Tibial nerve (tissue), 4 donors: ENCODE data around the gene PHLPP1. TPM values are rescaled to one million over a fixed set of nuclear protein-coding genes. Genes with fewer than 3 reads are reported as not detected.

Source experiments
- DNase-seq, 2 donors: peaks; one replicate each; pipeline ENCODE4 v3.0.0-alpha.2; 2019; ENCODE audit warnings: low spot score in 2 of 2
- H3K27ac ChIP-seq, 4 donors: fragments of 200-600 bp; sonication (generic) in 3 of 4; one replicate each; pipeline ENCODE4 v1.5.1; 2017 to 2019; ENCODE audit warnings: mild to moderate bottlenecking in 1 of 4
- H3K27me3 ChIP-seq, 2 donors: fragments of 200-600 bp; sonication (generic) in 1 of 2; one replicate each; pipeline versions ENCODE4 v1.5.1 to v1.6.0; 2017 to 2019
- H3K36me3 ChIP-seq, 3 donors: fragments of 200-600 bp; sonication (generic); one replicate each; pipeline ENCODE4 v1.5.1; 2018 to 2019
- H3K4me1 ChIP-seq, 4 donors: fragments of 200-600 bp; sonication (generic) in 3 of 4; one replicate each; pipeline ENCODE4 v1.5.1; 2017 to 2019
- H3K4me3 ChIP-seq, 4 donors: fragments of 200-600 bp; sonication (generic) in 3 of 4; one replicate each; pipeline ENCODE4 v1.5.1; 2017 to 2019; ENCODE audit warnings: mild to moderate bottlenecking in 1 of 4, moderate library complexity in 1 of 4
- H3K9me3 ChIP-seq, 4 donors: fragments of 200-600 bp; sonication (generic) in 3 of 4; one replicate each; pipeline ENCODE4 v1.5.1; 2017 to 2019
- EP300 ChIP-seq, 2 donors: sonication (generic); formaldehyde crosslinking; IDR thresholded peaks; one replicate each; pipeline ENCODE4 v1.6.1; 2017; ENCODE audit warnings: antibody characterized with exemption in 2 of 2, mild to moderate bottlenecking in 1 of 2
- POLR2A ChIP-seq, 2 donors: fragments of 450-650 bp; IDR thresholded peaks; one replicate each; pipeline ENCODE4 v1.6.1; 2017; ENCODE audit warnings: antibody characterized with exemption in 2 of 2, mild to moderate bottlenecking in 2 of 2, moderate library complexity in 2 of 2
- WGBS, 2 donors: methylation state at CpG; one replicate each; pipeline ENCODE4 v1.1.5; 2018; 5-methylcytosine and 5-hydroxymethylcytosine counted together
- total RNA-seq, 4 donors: library from RNA; depleted of rRNA; stranded (reverse); fragments of >200 nt; gene quantifications; one replicate each; pipeline ENCODE4 v1.1.0, GENCODE V29; 2016
- TF ChIP-seq, protein P1 (sequence below), 5 experiments: fragments of 200-600 bp in 3 of 5; fragments of 450-650 bp in 2 of 5; sonication (generic) in 3 of 5; IDR thresholded peaks; one replicate each; pipeline ENCODE4 v1.5.1; 2016 to 2019; ENCODE audit warnings: antibody characterized with exemption in 5 of 5, mild to moderate bottlenecking in 3 of 5, moderate library complexity in 2 of 5

Gene PHLPP1
- total RNA-seq, 4 donors from 2014 or later: 11.4 to 16.1 (median 14.5) TPM

DNA sequence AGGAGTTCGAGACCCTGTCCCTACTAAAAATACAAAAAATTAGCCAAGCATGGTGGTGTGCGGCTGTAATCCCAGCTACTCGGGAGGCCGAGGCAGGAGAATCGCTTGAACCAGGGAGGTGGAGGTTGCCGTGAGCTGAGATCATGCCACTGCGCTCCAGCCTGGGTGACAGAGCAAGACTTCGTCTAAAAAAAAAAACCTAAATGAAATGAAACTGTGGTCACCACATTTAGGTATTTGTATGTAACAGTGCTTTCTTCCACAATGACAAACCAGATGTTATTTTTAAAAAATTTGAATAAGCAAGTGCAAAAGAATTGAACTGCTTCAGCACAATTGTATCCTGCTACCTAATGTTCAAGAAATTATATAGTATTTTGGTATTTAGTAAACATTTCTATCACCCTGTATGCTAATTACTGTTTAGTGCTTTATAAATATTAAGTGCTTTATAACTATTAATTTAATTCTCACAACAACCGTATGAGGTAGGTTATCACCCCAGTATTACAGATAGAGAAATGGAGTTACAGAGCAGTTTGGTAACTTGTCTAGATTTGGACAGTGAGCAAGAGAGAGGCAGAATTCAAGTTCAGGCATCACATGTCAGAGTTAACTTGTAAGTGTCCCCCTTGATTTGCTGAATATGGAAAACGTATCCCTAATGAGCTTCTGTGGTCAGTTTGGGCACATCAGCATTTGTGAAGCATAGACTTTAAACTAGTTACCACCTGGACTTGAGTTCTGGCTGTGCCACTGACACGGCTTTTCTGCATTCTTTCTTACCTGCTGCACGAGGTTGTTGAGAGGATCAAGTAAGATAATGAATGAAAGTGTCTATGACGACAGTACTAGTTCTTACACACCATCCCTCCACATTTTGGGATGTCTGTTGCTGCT lies 14.4 kb downstream of the PHLPP1 start:
- no peaks in the 10 kb centered on the region for H3K27me3 ChIP-seq
- TF ChIP-seq, protein P1, sequence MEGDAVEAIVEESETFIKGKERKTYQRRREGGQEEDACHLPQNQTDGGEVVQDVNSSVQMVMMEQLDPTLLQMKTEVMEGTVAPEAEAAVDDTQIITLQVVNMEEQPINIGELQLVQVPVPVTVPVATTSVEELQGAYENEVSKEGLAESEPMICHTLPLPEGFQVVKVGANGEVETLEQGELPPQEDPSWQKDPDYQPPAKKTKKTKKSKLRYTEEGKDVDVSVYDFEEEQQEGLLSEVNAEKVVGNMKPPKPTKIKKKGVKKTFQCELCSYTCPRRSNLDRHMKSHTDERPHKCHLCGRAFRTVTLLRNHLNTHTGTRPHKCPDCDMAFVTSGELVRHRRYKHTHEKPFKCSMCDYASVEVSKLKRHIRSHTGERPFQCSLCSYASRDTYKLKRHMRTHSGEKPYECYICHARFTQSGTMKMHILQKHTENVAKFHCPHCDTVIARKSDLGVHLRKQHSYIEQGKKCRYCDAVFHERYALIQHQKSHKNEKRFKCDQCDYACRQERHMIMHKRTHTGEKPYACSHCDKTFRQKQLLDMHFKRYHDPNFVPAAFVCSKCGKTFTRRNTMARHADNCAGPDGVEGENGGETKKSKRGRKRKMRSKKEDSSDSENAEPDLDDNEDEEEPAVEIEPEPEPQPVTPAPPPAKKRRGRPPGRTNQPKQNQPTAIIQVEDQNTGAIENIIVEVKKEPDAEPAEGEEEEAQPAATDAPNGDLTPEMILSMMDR (IDR thresholded peaks at IDR 0.05): no peak
- TF ChIP-seq EP300 (IDR thresholded peaks at IDR 0.05) (no peak), POLR2A (IDR thresholded peaks at IDR 0.05) (no peak)
- H3K9me3 ChIP-seq: peaks cover 0 to 16% (median 0%) of the 10 kb centered on the region in 4 donors
- H3K4me1 ChIP-seq: peaks cover 0 to 7% (median 2%) of the 10 kb centered on the region in 4 donors
- H3K36me3 ChIP-seq: peaks cover 0 to 8% (median 0%) of the 10 kb centered on the region in 3 donors
- H3K4me3 ChIP-seq: no peak overlapping the region
- H3K27ac ChIP-seq: no peak overlapping the region
- DNase-seq: no peak
- WGBS, 2 donors: 94% methylated on average over 13 of the region's 13 CpGs

DNA sequence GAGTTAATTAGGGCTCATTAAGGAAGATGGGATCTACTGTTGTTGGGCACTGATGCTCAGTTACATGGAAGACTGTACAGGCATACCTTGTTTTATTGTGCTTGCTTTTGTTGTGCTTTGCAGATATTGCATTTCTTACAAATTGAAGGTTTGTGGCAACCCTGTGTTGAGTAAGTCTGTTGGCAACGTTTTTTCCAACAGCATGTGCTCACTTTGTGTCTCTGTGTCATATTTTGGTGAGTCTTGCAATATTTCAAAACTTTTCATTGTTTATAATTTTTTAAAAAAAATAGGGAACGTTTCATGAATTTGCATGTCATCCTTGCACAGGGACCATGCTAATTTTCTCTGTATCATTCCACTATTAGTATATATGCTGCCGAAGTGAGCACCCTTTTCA lies 15.6 kb downstream of the PHLPP1 start:
- no peak overlapping the region for H3K4me3 ChIP-seq
- WGBS, 2 donors: 88 to 90% methylated on average over 3 of the region's 3 CpGs
- no peak for DNase-seq

DNA sequence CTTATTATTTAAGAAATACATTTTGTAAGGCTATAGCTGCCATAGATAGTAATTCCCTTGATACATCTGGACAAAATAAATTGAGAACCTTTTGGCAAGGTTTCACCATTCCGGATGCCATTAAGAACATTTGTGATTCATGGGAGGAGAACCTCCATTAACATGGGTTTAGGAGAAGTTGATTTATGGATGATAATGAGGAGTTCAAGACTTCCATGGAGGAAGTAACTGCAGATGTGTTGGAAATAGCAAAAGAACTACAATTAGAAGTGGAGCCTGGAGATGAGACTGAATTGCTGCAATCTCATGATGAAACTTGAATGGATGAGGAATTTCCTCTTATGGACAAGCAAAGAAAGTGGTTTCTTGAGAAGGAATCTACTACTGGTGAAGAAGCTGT lies 17.3 kb downstream of the PHLPP1 start:
- Histone ChIP-seq H3K27me3 (no peaks in the 10 kb centered on the region), H3K36me3 (peaks cover 0 to 8% (median 0%) of the 10 kb centered on the region in 3 donors), H3K27ac (no peak overlapping the region), H3K9me3 (peaks cover 0 to 16% (median 0%) of the 10 kb centered on the region in 4 donors), H3K4me3 (no peak overlapping the region), H3K4me1 (peaks cover 0 to 7% (median 0%) of the 10 kb centered on the region in 4 donors)
- TF ChIP-seq, protein P1 (IDR thresholded peaks at IDR 0.05): no peak
- TF ChIP-seq EP300 (IDR thresholded peaks at IDR 0.05) (no peak), POLR2A (IDR thresholded peaks at IDR 0.05) (no peak)
- DNase-seq: no peak
- WGBS, 2 donors: 95 to 97% methylated on average over 1 of the region's 1 CpG

More for the DNA sequence above, 15.6 kb downstream of the PHLPP1 start:
- no peak for TF ChIP-seq POLR2A (IDR thresholded peaks at IDR 0.05)
- H3K9me3 ChIP-seq: peaks cover 0 to 16% (median 0%) of the 10 kb centered on the region in 4 donors
- H3K4me1 ChIP-seq: peaks cover 0 to 7% (median 0%) of the 10 kb centered on the region in 4 donors
- H3K27ac ChIP-seq: no peak overlapping the region
- peaks cover 0 to 8% (median 0%) of the 10 kb centered on the region in 3 donors for H3K36me3 ChIP-seq
- no peaks in the 10 kb centered on the region for H3K27me3 ChIP-seq

DNA sequence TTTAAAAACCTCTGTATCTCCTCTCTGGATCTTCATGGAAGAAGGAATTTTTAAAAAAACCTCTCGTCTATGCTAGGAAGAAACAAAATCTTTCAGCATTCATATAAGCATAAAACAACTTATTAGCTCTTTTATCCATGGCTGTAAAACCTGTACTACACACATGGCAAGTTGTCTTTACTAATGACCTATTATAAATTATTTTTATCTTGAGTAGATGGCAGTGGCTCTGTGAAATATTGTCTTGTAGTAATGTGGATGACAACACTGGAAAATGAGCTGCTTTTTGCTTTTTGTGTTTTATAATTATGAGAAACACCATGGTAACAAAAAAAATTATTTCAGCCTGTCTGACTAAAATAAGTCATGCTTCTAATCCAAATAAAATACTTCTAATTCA lies 18.9 kb downstream of the PHLPP1 start:
- Histone ChIP-seq H3K4me3 (no peak overlapping the region), H3K27me3 (no peaks in the 10 kb centered on the region), H3K27ac (no peak overlapping the region), H3K9me3 (peaks cover 0 to 16% (median 0%) of the 10 kb centered on the region in 4 donors), H3K36me3 (peaks cover 0 to 8% (median 0%) of the 10 kb centered on the region in 3 donors), H3K4me1 (peaks cover 0 to 7% (median 0%) of the 10 kb centered on the region in 4 donors)
- TF ChIP-seq, protein P1 (IDR thresholded peaks at IDR 0.05): no peak
- TF ChIP-seq POLR2A (IDR thresholded peaks at IDR 0.05) (no peak), EP300 (IDR thresholded peaks at IDR 0.05) (no peak)
- no peak for DNase-seq
- WGBS, 2 donors: 39 to 53% methylated on average over 1 of the region's 1 CpG

DNA sequence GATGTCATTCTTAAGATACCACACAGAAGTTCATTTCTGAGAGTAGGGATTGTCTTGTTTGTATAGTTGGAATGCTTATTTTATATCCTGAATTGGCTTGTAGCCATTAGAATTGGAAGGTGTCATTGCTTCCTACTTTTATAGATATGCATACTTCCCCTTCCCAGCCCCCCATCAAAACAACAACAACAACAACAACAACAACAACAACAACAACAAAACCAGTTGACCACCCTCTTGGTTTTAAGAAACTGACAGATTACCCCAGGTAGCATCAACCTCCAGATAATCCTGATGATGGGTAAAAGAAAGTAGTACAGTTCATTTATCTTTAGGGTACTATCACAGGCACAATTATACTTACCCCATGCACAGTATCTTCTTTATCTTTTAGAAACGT lies 20.0 kb downstream of the PHLPP1 start:
- DNase-seq: no peak
- Histone ChIP-seq H3K27ac (no peak overlapping the region), H3K36me3 (peaks cover 0 to 8% (median 0%) of the 10 kb centered on the region in 3 donors), H3K9me3 (peaks cover 0 to 16% (median 0%) of the 10 kb centered on the region in 4 donors), H3K27me3 (no peaks in the 10 kb centered on the region), H3K4me3 (no peak overlapping the region), H3K4me1 (peaks cover 0 to 12% (median 2%) of the 10 kb centered on the region in 4 donors)
- WGBS, 2 donors: 89 to 92% methylated on average over 1 of the region's 1 CpG
- no peak for TF ChIP-seq POLR2A (IDR thresholded peaks at IDR 0.05)
- TF ChIP-seq, protein P1 (IDR thresholded peaks at IDR 0.05): no peak
- no peak for TF ChIP-seq EP300 (IDR thresholded peaks at IDR 0.05)
